ENCODE data around the gene MGP.

MGP gene

DNA sequence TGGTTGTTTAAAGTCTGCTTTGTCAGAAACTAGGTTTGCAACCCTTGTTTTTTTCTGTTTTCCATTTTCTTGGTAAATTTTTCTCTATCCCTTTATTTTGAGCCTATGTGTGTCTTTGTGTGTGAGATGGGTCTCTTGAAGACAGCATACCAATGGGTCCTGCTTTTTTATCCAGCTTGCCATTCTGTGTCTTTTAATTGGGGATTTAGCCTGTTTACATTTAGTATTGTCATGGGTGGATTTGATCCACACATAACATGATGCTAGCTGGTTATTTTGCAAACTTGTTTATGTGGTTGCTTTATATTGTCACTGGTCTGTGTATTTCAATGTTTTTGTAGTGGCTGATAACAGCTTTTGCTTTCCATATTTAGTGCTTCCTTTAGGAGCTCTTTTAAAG, 25.2 kb downstream of the MGP start:
- DNase-seq (ENCODE audit: low read depth in 2 of 2): no peak

DNA sequence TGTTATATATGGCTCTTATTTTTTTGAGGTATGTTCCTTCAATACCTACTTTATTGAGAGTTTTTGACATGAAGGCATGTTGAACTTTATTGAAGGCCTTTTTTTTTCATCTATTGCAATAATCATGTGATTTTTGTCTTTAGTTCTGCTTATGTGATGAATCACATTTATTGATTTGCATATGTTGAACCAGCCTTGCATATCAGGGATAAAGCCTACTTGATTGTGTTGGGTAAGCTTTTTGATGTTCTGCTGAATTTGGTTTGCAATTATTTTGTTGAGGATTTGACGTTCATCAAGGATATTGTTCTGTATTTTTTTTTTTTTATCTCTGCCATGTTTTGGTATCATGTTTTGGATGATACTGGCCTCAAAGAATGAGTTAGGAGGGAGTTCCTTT, 27.1 kb downstream of the MGP start:
- DNase-seq (ENCODE audit: low read depth in 2 of 2): no peak

DNA sequence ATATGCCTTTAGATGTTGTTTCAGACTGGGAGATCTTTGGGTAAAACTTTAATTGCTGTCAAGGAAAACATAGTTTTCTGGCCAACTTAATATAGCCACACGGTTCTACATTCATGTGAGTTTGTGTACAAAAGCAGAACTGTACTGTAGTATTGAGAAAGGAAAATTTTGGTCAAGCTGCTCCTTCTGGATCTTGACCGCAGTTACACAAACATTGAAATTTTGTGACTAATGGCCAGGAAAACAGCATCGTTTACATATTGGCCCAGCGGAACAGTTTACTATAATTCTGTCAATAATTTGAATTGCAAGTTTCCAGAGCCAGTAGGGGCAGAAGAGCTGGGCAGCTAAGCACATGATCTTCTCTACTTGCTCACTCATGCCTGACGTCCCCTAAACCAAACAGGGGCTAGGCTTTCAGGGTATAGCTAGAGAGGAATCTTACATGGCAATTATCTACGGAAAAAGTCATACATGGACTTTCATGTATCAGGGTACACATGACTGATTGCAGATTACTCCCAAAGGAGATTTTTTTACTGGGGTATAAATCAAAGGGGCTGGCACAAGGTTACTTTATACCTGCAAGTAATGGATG, 31.0 kb downstream of the MGP start:
- DNase-seq (ENCODE audit: low read depth in 2 of 2): no peak

DNA sequence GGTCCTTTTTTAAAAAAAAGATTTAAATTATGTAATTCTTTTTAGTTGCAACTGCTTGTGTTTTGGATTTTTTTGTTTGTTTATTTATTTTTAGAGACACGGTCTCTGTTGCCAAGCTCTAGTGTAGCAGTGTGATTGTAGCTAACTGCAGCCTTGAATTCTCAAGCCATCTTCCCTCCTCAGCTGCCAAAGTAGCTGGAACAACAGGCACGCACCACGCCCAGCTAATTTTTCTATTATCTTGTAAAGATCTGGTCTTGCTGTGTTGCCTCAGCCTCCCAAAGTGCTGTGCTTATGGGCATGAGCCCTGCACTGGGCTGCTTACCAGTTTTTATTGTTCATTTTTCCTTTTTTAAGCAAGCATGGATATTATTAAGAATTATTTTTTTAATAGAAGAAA, 31.7 kb downstream of the MGP start:
- DNase-seq (ENCODE audit: low read depth in 2 of 2): no peak

GRCh38 chr12:14852880-14853279, 32.8 kb downstream of the MGP start:
- no peak for DNase-seq (ENCODE audit: low read depth in 2 of 2)

DNA sequence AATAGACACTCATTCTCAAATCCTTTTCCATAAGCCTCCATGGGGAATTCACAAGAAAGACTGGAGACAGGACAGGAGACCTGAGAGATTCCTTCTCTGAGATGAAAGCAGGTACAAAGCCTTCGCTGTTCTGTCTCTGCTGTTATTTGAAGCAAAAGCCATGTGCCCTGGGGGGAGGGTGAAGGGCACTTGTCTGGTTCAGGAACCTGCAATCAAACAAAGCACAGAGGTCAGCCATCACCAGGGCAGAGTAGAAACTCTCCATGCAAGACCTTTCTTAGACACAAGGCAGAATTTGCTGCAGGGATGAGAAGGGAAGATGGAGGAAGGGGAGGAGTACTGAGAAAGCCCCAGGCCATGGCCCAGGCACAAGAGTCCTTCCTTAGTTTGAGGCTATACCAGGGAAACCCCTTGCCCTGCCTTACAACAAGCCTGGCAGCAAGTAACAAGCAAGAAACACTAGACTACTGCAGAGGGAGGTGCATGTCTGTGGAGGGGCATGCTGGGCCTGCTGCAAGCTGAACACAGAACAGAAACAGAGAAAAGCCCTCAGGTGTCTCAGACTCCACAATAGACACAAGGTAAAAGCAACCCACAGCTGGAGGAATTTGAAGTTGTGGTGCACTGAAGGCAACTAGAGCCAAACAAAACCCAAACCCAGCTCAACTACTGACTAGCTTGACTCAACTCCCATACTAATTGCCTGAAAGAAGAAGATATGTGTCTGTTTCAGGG, 34.6 kb downstream of the MGP start:
- no peak for DNase-seq (ENCODE audit: low read depth in 2 of 2)

DNA sequence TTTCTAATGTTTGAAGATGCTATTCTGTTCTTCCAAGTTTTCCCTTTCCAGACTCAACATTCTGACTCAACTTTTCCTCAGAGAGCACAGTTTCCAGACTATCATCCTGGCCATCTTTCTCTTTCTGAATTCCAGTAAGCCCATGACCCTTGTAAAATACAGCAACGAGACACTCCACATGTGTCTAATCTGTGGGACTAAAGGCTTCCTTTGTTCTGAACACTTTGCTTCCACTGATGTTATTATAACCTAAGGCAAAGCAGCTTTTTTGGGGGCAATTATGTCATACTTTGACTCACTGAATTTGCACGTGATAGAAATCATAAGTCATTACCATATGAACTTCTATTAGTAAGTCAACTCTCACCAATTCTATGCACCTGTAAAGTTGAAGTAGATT, 36.0 kb downstream of the MGP start:
- DNase-seq (ENCODE audit: low read depth in 2 of 2): no peak

GRCh38 chr12:14846876-14847580, 38.6 kb downstream of the MGP start:
- DNase-seq (ENCODE audit: low read depth in 2 of 2): no peak

DNA sequence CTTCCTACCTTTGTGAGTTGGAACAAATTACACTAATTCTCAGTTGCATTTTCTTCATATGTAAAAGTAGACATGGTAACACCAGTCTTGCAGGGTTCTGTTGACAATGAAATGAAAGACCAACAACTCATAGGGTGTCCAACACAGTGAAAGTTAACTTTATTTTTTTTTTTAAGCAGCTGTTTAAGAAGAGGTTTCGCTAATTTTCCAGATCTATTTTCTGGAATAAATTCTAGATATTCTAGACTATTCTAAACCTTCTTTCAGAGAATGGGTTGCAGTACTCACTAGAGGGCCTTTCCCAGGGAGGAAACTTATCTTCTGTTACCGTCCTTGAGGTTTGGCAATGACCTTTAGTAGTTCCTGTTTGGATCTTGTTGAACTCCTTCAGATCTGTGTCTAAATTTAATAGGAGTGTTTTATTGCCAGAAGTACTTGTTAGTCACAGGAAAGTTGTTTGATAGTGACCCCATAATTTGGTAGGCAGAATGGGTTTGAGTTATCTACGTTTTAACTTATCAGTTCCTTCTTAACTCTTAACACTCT, 39.5 kb downstream of the MGP start:
- no peak for DNase-seq (ENCODE audit: low read depth in 2 of 2)

DNA sequence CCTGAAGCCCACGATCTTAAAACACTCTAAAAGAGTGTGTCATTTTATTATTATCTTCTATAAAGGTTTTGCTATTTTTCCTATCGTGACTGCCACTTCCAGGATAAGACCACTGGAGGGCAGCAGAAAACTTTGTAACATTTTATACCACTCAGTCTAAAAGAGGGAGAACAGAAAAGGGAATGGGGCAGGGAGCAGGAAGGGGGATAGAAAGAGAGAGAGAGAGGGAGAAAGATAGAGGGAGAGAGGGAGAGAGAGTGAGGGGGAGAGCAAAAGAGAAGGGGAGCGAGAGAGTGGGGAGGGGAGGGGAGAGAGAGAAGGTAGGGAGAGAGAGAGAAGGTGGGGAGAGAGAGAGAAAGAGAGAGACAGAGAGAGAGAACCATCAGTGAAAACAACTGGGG, 40.3 kb downstream of the MGP start:
- peak; percentile 4 to 6 for DNase-seq (ENCODE audit: low read depth in 2 of 2)

- no peak for DNase-seq (ENCODE audit: low read depth in 2 of 2)
Observed at GRCh38 chr12:14844401-14844800, 41.3 kb downstream of the MGP start.

DNA sequence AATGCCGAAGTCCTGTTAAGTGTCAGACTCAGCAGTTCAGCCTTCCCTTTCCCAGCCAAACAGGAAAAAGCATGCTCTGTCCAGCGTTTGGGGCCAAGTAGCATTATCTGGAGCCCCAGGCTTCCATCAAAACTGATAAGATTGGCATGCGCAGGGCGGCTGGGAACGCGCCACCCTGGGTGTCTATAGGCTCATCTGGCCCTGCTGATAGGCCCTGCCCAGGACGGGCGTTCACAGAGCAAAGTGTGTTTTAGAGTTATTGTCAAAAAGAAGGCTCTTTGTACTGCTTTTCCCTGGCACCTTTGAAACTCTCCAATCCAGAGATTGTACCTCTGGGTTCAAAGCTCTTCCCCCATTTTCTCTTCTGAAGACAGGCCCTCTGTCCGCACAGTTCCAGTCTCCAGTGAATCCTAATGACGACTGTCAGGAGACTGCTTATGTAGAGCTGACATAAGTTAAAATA, 42.2 kb downstream of the MGP start, which contains the start of gene ART4:
Gene ART4, minus strand, starts transcription at position 102 of the 463 bp plus-strand sequence. CDS start 413 bp downstream, outside the sequence.
- no peak for DNase-seq (ENCODE audit: low read depth in 2 of 2)

DNA sequence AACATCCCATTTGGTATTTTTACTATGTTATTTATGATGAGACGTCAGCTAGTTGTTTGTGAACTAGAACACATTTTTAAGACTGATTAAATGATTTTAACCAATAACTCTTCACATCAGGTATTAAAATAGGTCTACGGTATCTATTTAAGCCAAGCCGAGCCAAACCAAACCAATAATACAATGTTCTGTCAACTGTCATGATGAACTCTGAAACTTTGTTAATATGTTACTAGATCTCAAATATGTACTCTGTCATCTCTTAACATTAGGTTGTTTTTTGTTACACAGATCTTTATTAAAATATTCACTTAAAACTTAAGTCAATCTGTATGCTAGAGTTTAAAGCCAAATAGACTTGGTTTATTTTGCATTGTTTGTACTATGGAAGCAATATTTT, 43.3 kb downstream of the MGP start:
- DNase-seq (ENCODE audit: low read depth in 2 of 2): no peak

DNA sequence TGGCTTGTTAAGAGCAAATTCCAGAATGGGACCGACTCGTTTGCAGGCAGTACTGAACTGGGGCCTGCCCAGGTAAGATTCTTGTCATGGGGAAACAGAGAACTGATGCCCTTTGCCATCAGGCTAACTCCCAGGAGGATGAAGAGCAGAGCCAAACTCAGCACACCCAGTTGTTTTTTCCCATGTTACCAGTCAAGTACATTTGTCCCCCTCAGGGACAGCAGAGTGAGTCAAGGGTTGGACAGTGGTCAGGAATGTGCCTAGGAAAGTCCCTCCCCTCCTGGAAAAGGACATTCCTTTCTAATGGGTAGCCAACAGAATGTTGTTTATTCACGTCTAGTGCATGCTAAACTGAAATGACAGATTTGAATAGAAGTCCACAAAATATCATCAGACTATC, 43.9 kb downstream of the MGP start:
- no peak for DNase-seq (ENCODE audit: low read depth in 2 of 2)

DNA sequence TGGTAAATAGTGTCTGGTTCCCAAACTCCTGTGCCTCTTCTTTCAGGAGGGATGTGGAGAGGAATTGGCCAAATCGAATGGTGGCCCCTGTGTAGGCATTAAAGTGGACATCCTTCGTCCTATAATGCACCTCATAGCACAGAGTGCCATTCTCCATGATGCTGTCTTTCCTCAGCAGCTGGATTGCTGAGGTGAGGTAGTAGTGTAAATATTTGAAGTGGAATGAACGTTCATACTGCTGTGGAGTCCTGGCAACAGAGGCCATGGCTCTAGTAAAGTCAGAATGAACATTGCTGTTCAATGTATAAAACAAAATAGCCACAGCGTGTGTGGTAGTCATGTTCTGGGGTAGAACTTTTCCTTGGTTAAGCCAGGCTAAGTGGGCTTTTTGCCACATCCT, 45.0 kb downstream of the MGP start:
- no peak for DNase-seq (ENCODE audit: low read depth in 2 of 2)

- no peak for DNase-seq (ENCODE audit: low read depth in 2 of 2)
Observed at GRCh38 chr12:14839262-14839661, 46.4 kb downstream of the MGP start.

- DNase-seq (ENCODE audit: low read depth in 2 of 2): no peak
Observed at GRCh38 chr12:14836336-14837210, 49.1 kb downstream of the MGP start.

- DNase-seq (ENCODE audit: low read depth in 2 of 2): no peak
Observed at GRCh38 chr12:14834509-14834908, 51.1 kb downstream of the MGP start.

DNA sequence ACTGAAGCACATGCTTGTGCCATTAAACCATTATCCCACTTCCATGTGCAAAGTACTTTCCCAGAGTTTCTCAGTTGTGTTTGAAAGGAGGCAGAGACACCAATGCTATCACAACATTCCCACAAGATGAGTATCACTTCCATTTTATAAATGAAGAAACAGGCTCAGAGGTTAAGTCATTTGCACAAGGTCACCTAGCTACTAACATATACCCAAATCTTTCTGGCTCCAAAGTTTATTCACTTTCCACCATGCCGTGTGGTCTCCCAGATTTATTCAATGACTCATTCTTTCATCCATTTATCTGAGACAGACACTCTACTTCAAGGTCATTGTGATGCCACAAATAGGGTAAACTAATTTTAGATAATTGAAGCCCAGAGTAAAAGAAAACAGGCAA, 51.7 kb downstream of the MGP start:
- no peak for DNase-seq (ENCODE audit: low read depth in 2 of 2)

- no peak for DNase-seq (ENCODE audit: low read depth in 2 of 2)
Observed at GRCh38 chr12:14833336-14833735, 52.3 kb downstream of the MGP start.

All from activated CD8-positive, alpha-beta memory T cell treated with anti-CD3 and anti-CD28 coated beads for 4 hours (primary cell).